Esophagus squamous epithelium (tissue), 5 donors: ENCODE measurements around the gene ZFP92. TPM values are rescaled to one million over a fixed set of nuclear protein-coding genes. Genes with fewer than 3 reads are reported as not detected.
"Not testable (repeated sequence)": the region's sequence is repeated elsewhere in the genome, so short reads cannot be mapped to it uniquely, and the experiment has no call there.

Source experiments
- DNase-seq: peaks from one replicate; lab custom pipeline; 2025; lab: John Stamatoyannopoulos, UW
- H3K27ac ChIP-seq, 4 donors: fragments of 200-600 bp; sonication (generic); one replicate each; pipeline ENCODE4 v1.5.1; 2016 to 2019; ENCODE audit warnings: mild to moderate bottlenecking in 1 of 4
- H3K27me3 ChIP-seq, 4 donors: fragments of 200-600 bp; sonication (generic); 1 replicate in 3 of 4; 2 replicates in 1 of 4; pipeline versions ENCODE4 v1.5.1 to v1.6.0; 2017 to 2021; ENCODE audit warnings: antibody characterized with exemption in 1 of 4
- H3K36me3 ChIP-seq, 3 donors: fragments of 200-600 bp; sonication (generic); one replicate each; pipeline ENCODE4 v1.5.1; 2016 to 2019
- H3K4me1 ChIP-seq, 3 donors: fragments of 200-600 bp; sonication (generic); one replicate each; pipeline ENCODE4 v1.5.1; 2017 to 2019
- H3K4me3 ChIP-seq, 4 donors: fragments of 200-600 bp; sonication (generic); 1 replicate in 3 of 4; 2 replicates in 1 of 4; pipeline ENCODE4 v1.5.1; 2016 to 2019; ENCODE audit warnings: mild to moderate bottlenecking in 2 of 4, moderate library complexity in 1 of 4
- H3K9me3 ChIP-seq, 3 donors: fragments of 200-600 bp; sonication (generic); one replicate each; pipeline ENCODE4 v1.5.1; 2016 to 2019
- CTCF ChIP-seq, 6 experiments: fragments of 450-650 bp in 4 of 6; fragments of 200-600 bp in 2 of 6; sonication (generic) in 2 of 6; IDR thresholded peaks; one replicate each; pipeline ENCODE4 v1.5.1; 2016 to 2019; ENCODE audit warnings: antibody characterized with exemption in 6 of 6, mild to moderate bottlenecking in 4 of 6, moderate library complexity in 4 of 6
- POLR2A ChIP-seq, 4 donors: fragments of 450-650 bp; IDR thresholded peaks; one replicate each; pipeline ENCODE4 v1.6.1; 2017; ENCODE audit warnings: antibody characterized with exemption in 4 of 4, mild to moderate bottlenecking in 4 of 4, moderate library complexity in 3 of 4
- WGBS, 2 donors: methylation state at CpG; one replicate each; pipeline ENCODE4 v1.1.5; 2018; 5-methylcytosine and 5-hydroxymethylcytosine counted together
- intact Hi-C: fragments of 100-400 bp; cut with DNase I; formaldehyde crosslinking; loops from one replicate; pipeline ENCODE4 v1.15.0; 2022
- total RNA-seq, 4 donors: library from RNA; depleted of rRNA; stranded (reverse); fragments of >200 nt; gene quantifications; one replicate each; pipeline ENCODE4 v1.1.0, GENCODE V29; 2016
- donor health status: DM: yes; HTN: yes; CAD: no.

The ZFP92 gene
- total RNA-seq, 4 donors from 2014 or later, result 0.11 to 0.97 (median 0.37) TPM

DNA sequence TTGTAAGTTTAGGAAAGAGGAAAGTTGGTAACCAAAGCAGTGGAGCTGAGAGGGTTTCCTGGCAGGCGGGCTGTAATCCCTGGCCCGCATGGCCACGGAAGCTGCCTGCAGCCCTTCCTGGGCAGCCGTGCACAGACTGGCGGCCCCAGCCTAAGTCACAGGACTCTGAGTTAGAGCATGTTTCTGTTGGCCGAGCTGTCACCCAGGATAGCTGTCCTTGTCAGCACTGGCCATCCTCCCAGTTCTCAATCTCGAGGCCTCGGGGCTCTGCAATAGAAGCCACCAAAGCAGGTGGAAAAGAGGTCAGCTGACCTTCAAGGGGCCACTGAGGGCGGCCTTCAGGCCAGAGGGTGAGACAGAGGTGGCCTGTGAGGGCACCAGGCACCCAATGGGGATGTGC is 30.6 kb upstream of the ZFP92 start:
- no peaks in the 10 kb centered on the region for H3K27me3 ChIP-seq
- 93% methylated on average over 3 of the region's 9 CpGs; no CpG with 5 or more reads in 1 of the 2 donors for WGBS, 2 donors
- TF ChIP-seq POLR2A (IDR thresholded peaks at IDR 0.05), result no peak
- TF ChIP-seq CTCF (IDR thresholded peaks at IDR 0.05), result no peak
- no peaks in the 10 kb centered on the region for H3K36me3 ChIP-seq
- H3K27ac ChIP-seq, result no peak overlapping the region
- no peak overlapping the region for H3K4me3 ChIP-seq
- no peaks in the 10 kb centered on the region for H3K9me3 ChIP-seq
- no peak for DNase-seq
- intact Hi-C loops, result no loop called here
- H3K4me1 ChIP-seq, result no peaks in the 10 kb centered on the region

- TF ChIP-seq CTCF (IDR thresholded peaks at IDR 0.05) (no peak), POLR2A (IDR thresholded peaks at IDR 0.05) (no peak)
- Histone ChIP-seq H3K36me3 (no peaks in the 10 kb centered on the region), H3K27me3 (no peaks in the 10 kb centered on the region), H3K4me3 (no peak overlapping the region), H3K9me3 (no peaks in the 10 kb centered on the region), H3K27ac (peak overlapping the region in 2 of 4 donors; percentile 25 to 34), H3K4me1 (no peaks in the 10 kb centered on the region)
- WGBS, 2 donors, result 9 to 36% methylated on average over 7 to 12 of the region's 12 CpGs
- intact Hi-C loops, result no loop called here
- DNase-seq, result no peak
These were observed 29.4 kb upstream of the ZFP92 start for GRCh38 chrX:153381684-153382532.

DNA sequence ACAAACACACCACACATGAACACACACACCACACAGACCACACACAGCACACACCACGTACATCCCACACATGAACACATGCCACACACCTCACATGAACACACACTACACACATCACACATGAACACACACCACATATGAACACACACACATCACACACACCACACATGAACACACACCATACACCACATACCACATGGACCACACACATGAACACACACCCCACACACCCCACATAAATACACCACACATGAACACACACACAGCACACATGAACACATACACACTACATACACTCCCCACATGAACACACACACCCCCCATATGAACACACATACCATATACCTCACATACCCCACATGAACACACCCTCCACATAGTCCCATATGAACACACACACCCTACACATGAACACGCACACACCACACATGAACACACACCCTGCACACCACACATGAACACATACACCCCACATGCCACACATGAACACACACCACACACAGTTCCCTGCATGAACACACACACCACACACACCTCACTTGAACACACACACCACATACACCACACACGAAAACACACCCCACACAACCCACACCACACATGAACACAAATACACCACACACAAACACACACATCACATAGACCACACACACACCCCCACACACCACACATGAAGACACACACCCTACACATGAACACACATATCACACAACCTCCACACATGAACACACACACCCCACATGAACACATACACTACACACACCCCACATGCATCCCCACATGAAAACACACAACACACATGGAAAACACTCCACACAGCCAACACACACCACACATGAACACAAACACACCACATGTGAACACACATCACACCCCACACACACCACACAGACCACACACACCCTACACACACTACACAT is 28.4 kb upstream of the ZFP92 start:
- no peaks in the 10 kb centered on the region for H3K9me3 ChIP-seq
- no peaks in the 10 kb centered on the region for H3K36me3 ChIP-seq
- 81 to 83% methylated on average over 3 of the region's 3 CpGs for WGBS, 2 donors
- H3K27me3 ChIP-seq, result no peaks in the 10 kb centered on the region
- H3K4me1 ChIP-seq, result no peaks in the 10 kb centered on the region
- no peak overlapping the region for H3K4me3 ChIP-seq
- intact Hi-C loops, result no loop called here
- DNase-seq, result no peak
- no peak for TF ChIP-seq POLR2A (IDR thresholded peaks at IDR 0.05)
- no peak for TF ChIP-seq CTCF (IDR thresholded peaks at IDR 0.05)
- no peak overlapping the region for H3K27ac ChIP-seq

DNA sequence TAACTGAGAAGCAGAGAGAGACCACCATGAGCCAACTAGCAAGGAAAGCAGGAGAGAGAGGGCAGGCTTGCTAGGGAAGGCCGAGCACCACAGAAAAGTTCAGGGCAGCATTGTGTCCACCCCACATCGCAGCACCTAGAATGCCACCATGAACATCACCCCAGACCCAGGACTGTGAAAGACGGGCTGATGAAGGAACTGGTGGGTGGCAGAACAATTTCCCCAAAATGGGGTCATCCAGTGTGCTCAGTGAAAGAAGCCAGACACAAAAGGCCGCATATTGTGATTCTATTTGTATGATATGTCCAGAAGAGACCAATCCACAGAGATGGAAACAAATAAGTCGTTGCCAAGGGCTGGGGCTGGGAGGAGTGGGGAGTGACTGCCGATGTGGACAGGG is 26.9 kb upstream of the ZFP92 start:
- no peak overlapping the region for H3K27ac ChIP-seq
- no peaks in the 10 kb centered on the region for H3K36me3 ChIP-seq
- no peaks in the 10 kb centered on the region for H3K9me3 ChIP-seq
- intact Hi-C loops, result no loop called here
- H3K4me3 ChIP-seq, result no peak overlapping the region
- TF ChIP-seq POLR2A (IDR thresholded peaks at IDR 0.05) (no peak), CTCF (IDR thresholded peaks at IDR 0.05) (no peak)
- WGBS, 2 donors, result 63 to 75% methylated on average over 3 to 6 of the region's 6 CpGs
- no peaks in the 10 kb centered on the region for H3K4me1 ChIP-seq
- no peak for DNase-seq
- H3K27me3 ChIP-seq, result no peaks in the 10 kb centered on the region

DNA sequence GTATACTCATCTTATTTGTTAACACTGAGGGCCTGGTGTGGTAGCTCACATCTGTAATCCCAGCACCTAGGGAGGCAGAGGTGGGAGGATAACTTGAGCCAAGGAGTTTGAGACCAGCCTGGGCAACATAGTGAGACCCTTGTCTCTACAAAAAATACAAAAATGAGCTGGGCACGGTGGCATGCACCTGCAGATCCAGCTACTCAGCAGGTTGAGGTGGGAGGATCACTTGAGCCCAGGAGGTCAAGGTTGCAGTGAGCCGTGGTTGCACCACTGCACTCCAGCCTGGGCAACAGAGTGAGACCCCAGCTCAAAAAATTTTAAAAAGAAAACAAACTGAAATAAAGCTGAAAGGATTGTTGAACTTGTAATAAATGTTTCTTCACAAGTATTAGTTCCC is 26.3 kb upstream of the ZFP92 start:
- H3K27me3 ChIP-seq, H3K27ac ChIP-seq, H3K4me3 ChIP-seq, H3K9me3 ChIP-seq, DNase-seq, H3K4me1 ChIP-seq, intact Hi-C loops, H3K36me3 ChIP-seq: not testable (repeated sequence)
- 60 to 90% methylated on average over 2 of the region's 2 CpGs for WGBS, 2 donors
